Smooth muscle cell (in vitro differentiated cells): ENCODE data around the gene CUX1. TPM values are rescaled to one million over a fixed set of nuclear protein-coding genes. Genes with fewer than 3 reads are reported as not detected.
"Not testable (repeated sequence)": the region's sequence is repeated elsewhere in the genome, so short reads cannot be mapped to it uniquely, and the experiment has no call there.

ENCODE experiments used
- DNase-seq: peaks from one replicate; lab custom pipeline; 2025; ENCODE audit not compliant: unreplicated experiment; lab: John Stamatoyannopoulos, UW
- H2AFZ ChIP-seq: fragments of 200-600 bp; sonication (generic); 2 replicates; pipeline ENCODE4 v1.6.0; 2016; ENCODE audit warnings: antibody characterized with exemption, low read depth, mild to moderate bottlenecking
- H3F3A ChIP-seq: fragments of 200-600 bp; sonication (generic); 2 replicates; pipeline ENCODE4 v1.6.0; 2017; ENCODE audit warnings: antibody characterized with exemption, low read depth
- H3K27ac ChIP-seq: fragments of 200-600 bp; sonication (generic); 2 replicates; pipeline ENCODE4 v1.5.1; 2016; ENCODE audit warnings: low read depth, mild to moderate bottlenecking
- H3K27me3 ChIP-seq: fragments of 200-600 bp; sonication (generic); 2 replicates; pipeline ENCODE4 v1.6.1; 2016; ENCODE audit warnings: low read depth, mild to moderate bottlenecking
- H3K36me3 ChIP-seq: fragments of 200-600 bp; sonication (generic); 2 replicates; pipeline ENCODE4 v1.5.1; 2016; ENCODE audit warnings: low read depth
- H3K4me1 ChIP-seq: fragments of 200-600 bp; sonication (generic); 2 replicates; pipeline ENCODE4 v1.5.1; 2016; ENCODE audit warnings: low read depth
- H3K4me2 ChIP-seq: fragments of 200-600 bp; sonication (generic); 2 replicates; pipeline ENCODE4 v1.6.0; 2016; ENCODE audit warnings: mild to moderate bottlenecking
- H3K4me3 ChIP-seq: fragments of 200-600 bp; sonication (generic); 2 replicates; pipeline ENCODE4 v1.5.1; 2016; ENCODE audit warnings: mild to moderate bottlenecking
- H3K79me2 ChIP-seq: fragments of 200-600 bp; sonication (generic); 2 replicates; pipeline ENCODE4 v1.6.0; 2016; ENCODE audit warnings: low read depth, mild to moderate bottlenecking
- H3K9ac ChIP-seq: fragments of 200-600 bp; sonication (generic); 2 replicates; pipeline ENCODE4 v1.6.0; 2016; ENCODE audit warnings: low read depth
- H3K9me3 ChIP-seq: fragments of 200-600 bp; sonication (generic); replicated peaks from 2 replicates; pipeline ENCODE4 v1.5.1; 2016; ENCODE audit warnings: low read depth
- H4K20me1 ChIP-seq: fragments of 200-600 bp; sonication (generic); 2 replicates; pipeline ENCODE4 v1.6.0; 2016; ENCODE audit warnings: low read depth
- WGBS: methylation state at CpG from one replicate; pipeline ENCODE4 v1.1.7; 2016; ENCODE audit warnings: low lambda C conversion rate; 5-methylcytosine and 5-hydroxymethylcytosine counted together
- polyA plus RNA-seq: library from polyadenylated mRNA; unstranded; fragments of >200 nt; fragmentation: Nextera tagmentation; extraction: Ambion mirVana; gene quantifications from 2 replicates; pipeline ENCODE4 v1.2.1, GENCODE V29; 2016
- total RNA-seq: library from RNA; depleted of rRNA; stranded (reverse); fragments of >200 nt; gene quantifications from 2 replicates; pipeline ENCODE4 v1.2.3, GENCODE V29; 2014
- TF ChIP-seq, protein P1 (sequence below): fragments of 200-600 bp; sonication (generic); IDR thresholded peaks from 2 replicates; pipeline ENCODE4 v1.5.1; 2017; ENCODE audit warnings: borderline replicate concordance, mild to moderate bottlenecking, antibody characterized with exemption; ENCODE audit not compliant: insufficient read depth, poor library complexity, severe bottlenecking

The CUX1 gene
- total and polyA plus RNA-seq, 2 experiments from 2014 or later: 56.3 to 78.4 TPM

DNA sequence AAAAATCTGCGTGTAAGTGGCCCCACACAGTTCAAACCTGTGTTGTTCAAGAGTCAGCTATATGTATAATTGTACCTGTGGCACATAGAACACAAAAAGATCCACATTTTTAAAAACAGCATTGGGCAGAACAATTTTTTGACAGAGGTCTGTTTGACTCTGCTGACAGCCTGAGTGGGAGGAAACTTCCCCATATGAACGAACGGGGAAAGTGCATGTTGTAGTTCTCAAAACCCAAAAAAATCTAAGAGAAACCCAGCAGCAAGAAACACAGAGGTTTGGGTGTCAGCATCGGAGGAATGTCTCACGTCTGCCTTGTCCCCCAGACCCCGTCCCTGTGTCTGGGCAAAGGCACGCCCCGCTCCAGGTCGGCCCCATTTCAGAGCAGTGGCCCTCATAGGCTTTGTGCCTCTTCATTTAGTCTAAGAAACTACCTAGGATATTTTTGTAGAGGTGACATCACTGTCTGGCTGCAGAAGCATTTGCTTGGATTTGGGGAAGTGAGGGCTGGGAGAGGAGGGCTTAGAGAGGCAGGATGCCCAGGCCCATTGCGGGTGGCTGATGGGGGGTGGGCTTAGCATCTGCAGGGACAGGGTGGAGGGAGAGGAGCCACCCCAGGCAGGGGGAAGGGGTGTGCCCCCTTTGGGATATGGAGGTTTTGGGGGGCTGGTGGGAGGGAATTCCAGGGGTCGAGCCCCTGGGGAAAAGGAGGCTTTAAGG lies 11.0 kb downstream of the CUX1 start:
- no peak overlapping the region for H3K9ac ChIP-seq
- peaks cover 100% of the 10 kb centered on the region for H3K79me2 ChIP-seq
- WGBS: 75% methylated on average over 10 of the region's 11 CpGs
- H2AFZ ChIP-seq: no peak overlapping the region
- H3K9me3 ChIP-seq: no peaks in the 10 kb centered on the region
- no peaks in the 10 kb centered on the region for H3K27me3 ChIP-seq
- no peak overlapping the region for H3K4me3 ChIP-seq
- H3K4me2 ChIP-seq: no peak overlapping the region
- no peaks in the 10 kb centered on the region for H3F3A ChIP-seq
- peak overlapping the region; percentile 17 for H3K27ac ChIP-seq
- peaks cover 6% of the 10 kb centered on the region for H3K4me1 ChIP-seq
- H3K36me3 ChIP-seq: no peaks in the 10 kb centered on the region
- DNase-seq: no peak
- TF ChIP-seq, protein P1, sequence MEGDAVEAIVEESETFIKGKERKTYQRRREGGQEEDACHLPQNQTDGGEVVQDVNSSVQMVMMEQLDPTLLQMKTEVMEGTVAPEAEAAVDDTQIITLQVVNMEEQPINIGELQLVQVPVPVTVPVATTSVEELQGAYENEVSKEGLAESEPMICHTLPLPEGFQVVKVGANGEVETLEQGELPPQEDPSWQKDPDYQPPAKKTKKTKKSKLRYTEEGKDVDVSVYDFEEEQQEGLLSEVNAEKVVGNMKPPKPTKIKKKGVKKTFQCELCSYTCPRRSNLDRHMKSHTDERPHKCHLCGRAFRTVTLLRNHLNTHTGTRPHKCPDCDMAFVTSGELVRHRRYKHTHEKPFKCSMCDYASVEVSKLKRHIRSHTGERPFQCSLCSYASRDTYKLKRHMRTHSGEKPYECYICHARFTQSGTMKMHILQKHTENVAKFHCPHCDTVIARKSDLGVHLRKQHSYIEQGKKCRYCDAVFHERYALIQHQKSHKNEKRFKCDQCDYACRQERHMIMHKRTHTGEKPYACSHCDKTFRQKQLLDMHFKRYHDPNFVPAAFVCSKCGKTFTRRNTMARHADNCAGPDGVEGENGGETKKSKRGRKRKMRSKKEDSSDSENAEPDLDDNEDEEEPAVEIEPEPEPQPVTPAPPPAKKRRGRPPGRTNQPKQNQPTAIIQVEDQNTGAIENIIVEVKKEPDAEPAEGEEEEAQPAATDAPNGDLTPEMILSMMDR: no peak
- peaks cover 100% of the 10 kb centered on the region for H4K20me1 ChIP-seq

DNA sequence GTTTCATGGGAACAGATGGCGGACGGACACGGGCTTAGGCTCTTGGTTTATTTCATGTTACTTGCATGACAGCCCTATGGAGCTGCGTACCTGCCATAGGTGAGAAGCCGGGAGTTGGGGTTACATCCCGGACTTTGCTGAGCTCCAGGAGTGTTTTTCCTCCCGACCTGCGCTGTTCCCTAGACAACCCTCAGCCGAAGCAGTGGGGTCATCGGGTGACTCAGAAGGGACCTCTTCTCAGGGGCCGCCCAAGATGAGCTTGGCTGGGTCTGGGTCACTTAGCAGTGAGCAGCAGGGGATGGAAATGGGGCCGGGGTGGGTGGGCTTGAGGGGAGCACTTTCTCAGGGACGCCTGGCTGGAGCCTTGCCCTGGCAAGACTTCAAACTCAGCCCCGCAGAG lies 11.9 kb downstream of the CUX1 start:
- Histone ChIP-seq H3K4me3 (no peak overlapping the region), H4K20me1 (peaks cover 100% of the 10 kb centered on the region), H3K27me3 (no peaks in the 10 kb centered on the region), H3K9me3 (no peaks in the 10 kb centered on the region), H3K27ac (no peak overlapping the region), H3K9ac (no peak overlapping the region), H3K79me2 (peaks cover 100% of the 10 kb centered on the region), H2AFZ (no peak overlapping the region), H3K4me2 (no peak overlapping the region), H3K4me1 (peaks cover 6% of the 10 kb centered on the region), H3K36me3 (no peaks in the 10 kb centered on the region), H3F3A (no peaks in the 10 kb centered on the region)
- 95% methylated on average over 14 of the region's 14 CpGs for WGBS
- TF ChIP-seq, protein P1: no peak
- DNase-seq: no peak

DNA sequence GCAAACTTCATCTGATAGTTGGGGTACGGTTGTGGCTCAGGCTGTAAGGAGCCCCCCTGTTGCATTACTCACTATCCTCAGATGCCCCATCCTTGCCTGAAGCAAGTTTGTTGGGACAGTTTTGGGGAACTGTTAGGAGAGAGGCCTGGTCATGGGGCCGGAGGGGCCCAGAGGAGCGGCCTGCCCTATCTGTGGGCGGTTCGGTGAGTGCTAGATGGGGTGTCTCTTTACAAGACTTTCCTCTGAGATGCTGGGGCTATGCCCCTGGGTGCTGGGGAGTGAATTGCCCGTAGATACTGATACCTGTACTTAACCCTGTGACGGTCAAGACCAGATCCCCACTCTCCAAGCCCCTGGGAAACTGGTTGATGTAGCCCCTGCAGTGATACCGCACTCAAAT lies 12.4 kb downstream of the CUX1 start:
- no peak for DNase-seq
- 97% methylated on average over 8 of the region's 8 CpGs for WGBS
- H3F3A ChIP-seq: no peaks in the 10 kb centered on the region
- no peak overlapping the region for H3K27ac ChIP-seq
- no peak overlapping the region for H3K4me2 ChIP-seq
- H3K36me3 ChIP-seq: no peaks in the 10 kb centered on the region
- H3K9ac ChIP-seq: no peak overlapping the region
- H3K4me3 ChIP-seq: no peak overlapping the region
- TF ChIP-seq, protein P1: no peak
- peaks cover 6% of the 10 kb centered on the region for H3K4me1 ChIP-seq
- H2AFZ ChIP-seq: no peak overlapping the region
- peaks cover 100% of the 10 kb centered on the region for H3K79me2 ChIP-seq
- H3K9me3 ChIP-seq: no peaks in the 10 kb centered on the region
- H4K20me1 ChIP-seq: peaks cover 100% of the 10 kb centered on the region
- H3K27me3 ChIP-seq: no peaks in the 10 kb centered on the region

DNA sequence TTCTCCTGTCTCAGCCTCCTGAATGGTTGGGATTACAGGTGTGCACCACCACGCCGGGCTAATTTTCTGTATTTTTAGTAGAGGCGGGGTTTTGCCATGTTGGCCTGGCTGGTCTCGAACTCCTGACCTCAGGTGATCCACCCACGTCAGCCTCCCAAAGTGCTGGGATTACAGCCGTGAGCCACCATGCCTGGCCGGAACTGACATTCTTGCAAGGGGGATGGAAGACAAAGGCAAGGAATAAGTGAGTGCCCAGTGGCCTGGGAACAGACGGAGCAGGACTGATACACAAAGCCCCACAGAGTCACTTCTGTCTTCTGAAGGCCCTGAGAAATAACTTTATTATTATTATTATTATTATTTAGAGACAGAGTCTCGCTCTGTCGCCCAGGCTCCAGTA lies 14.0 kb downstream of the CUX1 start:
- peaks cover 100% of the 10 kb centered on the region for H3K79me2 ChIP-seq
- not testable (repeated sequence) for H3K27ac ChIP-seq, H3K27me3 ChIP-seq, H3K4me3 ChIP-seq, H3K9ac ChIP-seq, H3F3A ChIP-seq, H3K4me2 ChIP-seq, DNase-seq, H3K36me3 ChIP-seq, H2AFZ ChIP-seq, H3K4me1 ChIP-seq, H3K9me3 ChIP-seq
- WGBS: 97% methylated on average over 10 of the region's 10 CpGs
- H4K20me1 ChIP-seq: peaks cover 100% of the 10 kb centered on the region
